B cell (primary cell): ENCODE data around the gene ETFBKMT. TPM values are rescaled to one million over a fixed set of nuclear protein-coding genes. Genes with fewer than 3 reads are reported as not detected.
A peak's percentile ranks its signal among the peaks of the same experiment; 100 is the strongest.

ENCODE experiments used
- ATAC-seq: fragments of 200-7000 bp; cut with Tn5 transposase; one replicate; pipeline ENCODE4 v1.10.0; 2021; ENCODE audit warnings: low read depth, mild to moderate bottlenecking, moderate number of reproducible peaks, moderate library complexity
- CTCF ChIA-PET: fragments of 350-600 bp; sonication (Branson Sonifier 250); formaldehyde crosslinking; loops from one replicate; lab custom pipeline; 2021; ENCODE audit warnings: antibody characterized with exemption, inconsistent platforms; lab: Charles Lee
- POLR2A ChIA-PET: fragments of 350-600 bp; sonication (Branson Sonifier 250); formaldehyde crosslinking; loops from one replicate; lab custom pipeline; 2021; ENCODE audit warnings: antibody characterized with exemption; lab: Charles Lee
- DNase-seq: peaks from one replicate; pipeline ENCODE4 v3.0.0; 2013
- H2AFZ ChIP-seq: 2 replicates; pipeline ENCODE4 v1.6.1; 2012; ENCODE audit warnings: mild to moderate bottlenecking, low read depth, low read length; ENCODE audit not compliant: insufficient read depth, poor library complexity, severe bottlenecking
- H3K27ac ChIP-seq, 2 donors: 1 replicate in 1 of 2; 2 replicates in 1 of 2; pipeline ENCODE4 v1.5.1; 2012 to 2013; ENCODE audit warnings: low read length in 2 of 2, mild to moderate bottlenecking in 2 of 2, moderate library complexity in 1 of 2
- H3K27me3 ChIP-seq, 4 experiments: fragments of 200-600 bp in 1 of 4; sonication (generic) in 1 of 4; replicated peaks in 1 of 4; 1 replicate in 2 of 4; 2 replicates in 2 of 4; pipeline versions ENCODE4 v1.6.1 to v1.7.0; 2013 to 2016; ENCODE audit warnings: low read length in 3 of 4, mild to moderate bottlenecking in 2 of 4, mixed read lengths in 1 of 4, moderate library complexity in 1 of 4; ENCODE audit not compliant: insufficient read depth in 4 of 4, control insufficient read depth in 3 of 4; ENCODE audit errors: control extremely low read depth in 1 of 4
- H3K36me3 ChIP-seq, 2 experiments: replicated peaks in 1 of 2; 1 replicate in 1 of 2; 2 replicates in 1 of 2; pipeline versions ENCODE4 v1.6.1 to v1.7.1; 2013; ENCODE audit warnings: low read length in 1 of 2; ENCODE audit not compliant: insufficient read depth in 2 of 2, control insufficient read depth in 1 of 2; ENCODE audit errors: control extremely low read depth in 1 of 2, extremely low read depth in 1 of 2
- H3K4me1 ChIP-seq, 2 donors: fragments of 200-600 bp in 1 of 2; sonication (generic) in 1 of 2; 1 replicate in 1 of 2; 2 replicates in 1 of 2; pipeline versions ENCODE4 v1.5.1 to v1.6.1; 2013 to 2017; ENCODE audit warnings: low read length in 2 of 2; ENCODE audit not compliant: control insufficient read depth in 2 of 2, insufficient read depth in 2 of 2
- H3K4me2 ChIP-seq: replicated peaks from 2 replicates; pipeline ENCODE3; 2012; ENCODE audit warnings: mild to moderate bottlenecking, low read depth, low read length; ENCODE audit not compliant: poor library complexity, severe bottlenecking
- H3K4me3 ChIP-seq, 5 experiments: fragments of 200-600 bp in 1 of 5; sonication (generic) in 1 of 5; 1 replicate in 3 of 5; 2 replicates in 2 of 5; pipeline versions ENCODE4 v1.5.1 to v1.7.0; 2011 to 2016; ENCODE audit warnings: low read length in 4 of 5, mild to moderate bottlenecking in 4 of 5, low read depth in 2 of 5, control low read depth in 1 of 5, moderate library complexity in 1 of 5; ENCODE audit not compliant: insufficient read depth in 1 of 5; ENCODE audit errors: control extremely low read depth in 1 of 5, extremely low read depth in 1 of 5
- H3K79me2 ChIP-seq: fragments of 200-600 bp; sonication (generic); one replicate; pipeline ENCODE4 v1.6.0; 2016; ENCODE audit warnings: low read length; ENCODE audit not compliant: control insufficient read depth, insufficient read depth
- H3K9ac ChIP-seq: fragments of 200-600 bp; sonication (generic); 2 replicates; pipeline ENCODE4 v1.6.1; 2017; ENCODE audit warnings: mild to moderate bottlenecking, low read length, moderate library complexity
- H3K9me3 ChIP-seq, 3 donors: one replicate each; pipeline versions ENCODE4 v1.6.1 to v1.7.1; 2013; ENCODE audit warnings: low read length in 2 of 3; ENCODE audit not compliant: control insufficient read depth in 2 of 3, insufficient read depth in 1 of 3; ENCODE audit errors: control extremely low read depth in 1 of 3
- H4K20me1 ChIP-seq: 2 replicates; pipeline ENCODE4 v1.6.0; 2012; ENCODE audit warnings: mild to moderate bottlenecking, low read length; ENCODE audit not compliant: insufficient read depth, control insufficient read depth, poor library complexity, severe bottlenecking
- H3K27ac Mint-ChIP-seq: one replicate; pipeline ENCODE4 v1.8.0; 2021; ENCODE audit warnings: mixed read lengths
- H3K27me3 Mint-ChIP-seq: one replicate; pipeline ENCODE4 v1.8.0; 2021; ENCODE audit warnings: mixed read lengths
- H3K4me1 Mint-ChIP-seq: one replicate; pipeline ENCODE4 v1.8.0; 2021; ENCODE audit warnings: mixed read lengths
- H3K4me3 Mint-ChIP-seq: one replicate; pipeline ENCODE4 v1.8.0; 2021; ENCODE audit warnings: mixed read lengths
- H3K9me3 Mint-ChIP-seq: one replicate; pipeline ENCODE4 v1.8.0; 2022; ENCODE audit warnings: mixed read lengths; ENCODE audit not compliant: insufficient read depth
- CTCF ChIP-seq: fragments of 200-600 bp; IDR thresholded peaks from one replicate; pipeline ENCODE4 v1.8.0; 2022; ENCODE audit warnings: antibody characterized with exemption, mild to moderate bottlenecking
- EZH2 ChIP-seq: IDR thresholded peaks from 2 replicates; pipeline ENCODE4 v1.6.1; 2012; ENCODE audit warnings: borderline replicate concordance, low read depth, mild to moderate bottlenecking, moderate library complexity, low read length; ENCODE audit not compliant: insufficient read depth, poor library complexity, severe bottlenecking
- WGBS: methylation state at CpG from one replicate; pipeline ENCODE4 v1.1.5; 2013; ENCODE audit warnings: missing lambda C conversion rate; ENCODE audit not compliant: insufficient coverage; 5-methylcytosine and 5-hydroxymethylcytosine counted together
- intact Hi-C: fragments of 100-400 bp; cut with micrococcal nuclease; formaldehyde crosslinking; loops from one replicate; pipeline ENCODE4 v1.10.0; 2022
- polyA plus RNA-seq: library from polyadenylated mRNA; depleted of rRNA; stranded (reverse); fragments of >200 nt; gene quantifications from 2 replicates; pipeline ENCODE4 v1.2.3, GENCODE V29; 2012
- total RNA-seq, 2 donors: library from RNA; stranded (reverse); fragments of 120-200 nt in 1 of 2; gene quantifications; 1 replicate in 1 of 2; 2 replicates in 1 of 2; pipeline versions ENCODE4 v1.2.3 to v1.2.4, GENCODE V29; 2013 to 2022

ETFBKMT gene
- total and polyA plus RNA-seq, 2 donors (not counting 1 experiment from before 2014, with no cell fraction given), result 0.58 to 2.4 TPM

GRCh38 chr12:31714406-31715271, 55.2 kb downstream of the ETFBKMT start:
- H3K4me3 Mint-ChIP-seq, result peak overlapping the region; percentile 51
- Histone ChIP-seq H3K79me2 (peaks cover 42% of the 10 kb centered on the region), H3K4me1 (peaks cover 34 to 42% of the 10 kb centered on the region in 2 donors), H3K36me3 (peaks cover 0 to 11% of the 10 kb centered on the region in 2 experiments), H2AFZ (peak overlapping the region; percentile 65), H4K20me1 (no peaks in the 10 kb centered on the region), H3K9ac (peak overlapping the region; percentile 52), H3K4me3 (peak overlapping the region in 2 of 5 experiments; percentile 13 to 25), H3K9me3 (peaks cover 1 to 28% (median 6%) of the 10 kb centered on the region in 3 donors), H3K27me3 (no peaks in the 10 kb centered on the region), H3K27ac (peak overlapping the region; percentile 88 to 90), H3K4me2 (peak overlapping the region; percentile 66)
- POLR2A ChIA-PET, result interaction anchor here (0.6 to 2.0 kb wide), 13 partner anchors 8 to 245 kb away, joined by 3 to 17 read pairs (median 4); partner anchors contain the start of genes AMN1 and ETFBKMT
- WGBS, result no CpG with 5 or more reads among the region's 3 CpGs
- DNase-seq (no peak), ATAC-seq (no peak)
- peaks cover 3% of the 10 kb centered on the region for H3K9me3 Mint-ChIP-seq
- no peak for TF ChIP-seq EZH2
- TF ChIP-seq CTCF, result no peak
- intact Hi-C loops, result loop anchor here (1.0 to 2.0 kb wide), 4 partner anchors 10 to 35 kb away; no protein-coding TSS in a partner anchor
- CTCF ChIA-PET, result interaction anchor here (0.6 to 3.0 kb wide), 15 partner anchors 8 to 312 kb away, joined by 3 to 19 read pairs (median 4); partner anchors contain the start of gene AMN1
- H3K27me3 Mint-ChIP-seq, result no peaks in the 10 kb centered on the region
- peaks cover 60% of the 10 kb centered on the region for H3K4me1 Mint-ChIP-seq
- peak overlapping the region; percentile 87 for H3K27ac Mint-ChIP-seq
